Measurements from ENCODE around the gene SLC22A23.

- TF ChIP-seq ATF2 (tag by site-specific recombination; IDR thresholded peaks at IDR 0.05; ENCODE audit: low read depth), result no peak
- no peak for TF ChIP-seq CTCF (tag by site-specific recombination; IDR thresholded peaks at IDR 0.05)
- no peak for TF ChIP-seq ZBTB48 (tag by site-specific recombination; IDR thresholded peaks at IDR 0.05)
- no peak for TF ChIP-seq SP2 (tag by site-specific recombination; IDR thresholded peaks at IDR 0.05)
- no peak for TF ChIP-seq ZNF561 (tag by site-specific recombination; IDR thresholded peaks at IDR 0.05; ENCODE audit: borderline replicate concordance)
- TF ChIP-seq ZNF501 (tag by site-specific recombination; IDR thresholded peaks at IDR 0.05), result no peak
- no peak for TF ChIP-seq ZFHX2 (tag by site-specific recombination; conservative IDR thresholded peaks at IDR 0.05)
- TF ChIP-seq ZBTB17 (tag by site-specific recombination; IDR thresholded peaks at IDR 0.05), result no peak
- no peak for TF ChIP-seq ZNF248 (tag by site-specific recombination; IDR thresholded peaks at IDR 0.05)
- TF ChIP-seq REST (tag by site-specific recombination; IDR thresholded peaks at IDR 0.05), result no peak
- no peak for TF ChIP-seq ZNF274 (IDR thresholded peaks at IDR 0.05; ENCODE audit: low read length)
- no peak for TF ChIP-seq ZNF274 (tag by site-specific recombination; IDR thresholded peaks at IDR 0.05; ENCODE audit: borderline replicate concordance)
- no peak for TF ChIP-seq ZNF121 (tag by site-specific recombination; IDR thresholded peaks at IDR 0.05)
- TF ChIP-seq ZNF174 (tag by site-specific recombination; IDR thresholded peaks at IDR 0.05), result no peak
- TF ChIP-seq ZNF555 (tag by site-specific recombination; conservative IDR thresholded peaks at IDR 0.05), result no peak
Measured at GRCh38 chr6:3236005-3236404, 220.8 kb downstream of the SLC22A23 start.
